Stomach (tissue), 9 donors: Measurements from ENCODE around the gene PCDH17. TPM values are rescaled to one million over a fixed set of nuclear protein-coding genes. Genes with fewer than 3 reads are reported as not detected.

ENCODE experiments used
- DNase-seq, 2 donors: peaks; one replicate each; pipeline versions ENCODE4 v3.0.0 to v3.0.0-alpha.2; 2013 to 2019
- H3K27ac ChIP-seq, 5 donors: fragments of 200-600 bp in 4 of 5; sonication (generic) in 4 of 5; one replicate each; pipeline ENCODE4 v1.5.1; 2013 to 2019; ENCODE audit warnings: mild to moderate bottlenecking in 1 of 5, moderate library complexity in 1 of 5
- H3K27me3 ChIP-seq, 3 donors: fragments of 200-600 bp; sonication (generic); one replicate each; pipeline ENCODE4 v1.5.1; 2017 to 2019; ENCODE audit warnings: mixed run types in 1 of 3
- H3K36me3 ChIP-seq, 4 donors: fragments of 200-600 bp; sonication (generic); 1 replicate in 3 of 4; 2 replicates in 1 of 4; pipeline ENCODE4 v1.5.1; 2016 to 2019
- H3K4me1 ChIP-seq, 4 donors: fragments of 200-600 bp; sonication (generic); one replicate each; pipeline ENCODE4 v1.5.1; 2016 to 2019
- H3K4me3 ChIP-seq, 4 donors: fragments of 200-600 bp; sonication (generic) in 3 of 4; one replicate each; pipeline ENCODE4 v1.5.1; 2016 to 2019; ENCODE audit warnings: mild to moderate bottlenecking in 1 of 4
- H3K9me3 ChIP-seq, 4 donors: fragments of 200-600 bp; sonication (generic); one replicate each; pipeline ENCODE4 v1.5.1; 2016 to 2019
- EP300 ChIP-seq: sonication (generic); formaldehyde crosslinking; IDR thresholded peaks from one replicate; pipeline ENCODE4 v1.6.1; 2017; ENCODE audit warnings: antibody characterized with exemption
- POLR2A ChIP-seq, 4 donors: fragments of 450-650 bp; IDR thresholded peaks; one replicate each; pipeline ENCODE4 v1.6.1; 2016; ENCODE audit warnings: antibody characterized with exemption in 4 of 4, control low read depth in 2 of 4, mild to moderate bottlenecking in 1 of 4, moderate library complexity in 1 of 4
- POLR2AphosphoS5 ChIP-seq, 3 donors: sonication (generic); formaldehyde crosslinking; IDR thresholded peaks; one replicate each; pipeline ENCODE4 v1.6.1; 2016; ENCODE audit warnings: antibody characterized with exemption in 3 of 3
- WGBS, 5 donors: extraction: QIAGEN DNeasy Blood & Tissue Kit in 3 of 5; methylation state at CpG; one replicate each; pipeline versions ENCODE4 v1.1.5 to v1.1.7; 2013 to 2018; 5-methylcytosine and 5-hydroxymethylcytosine counted together
- intact Hi-C: fragments of 100-400 bp; cut with DNase I; formaldehyde crosslinking; loops from one replicate; pipeline ENCODE4 v1.15.1; 2023; ENCODE audit warnings: low total_unique reads
- polyA plus RNA-seq, 3 donors: library from polyadenylated mRNA; stranded (reverse); fragments of 200-250 nt; gene quantifications; one replicate each; pipeline ENCODE4 v1.2.3, GENCODE V29; 2013
- total RNA-seq, 5 donors: library from RNA; depleted of rRNA; stranded (reverse); fragments of >200 nt; gene quantifications; one replicate each; pipeline versions ENCODE4 v1.1.0 to v1.2.3, GENCODE V29; 2014 to 2016
- TF ChIP-seq, protein P1 (sequence below), 7 experiments: fragments of 450-650 bp in 4 of 7; fragments of 200-600 bp in 3 of 7; sonication (generic) in 3 of 7; IDR thresholded peaks; one replicate each; pipeline ENCODE4 v1.5.1; 2016 to 2019; ENCODE audit warnings: antibody characterized with exemption in 7 of 7, control low read depth in 2 of 7, mild to moderate bottlenecking in 1 of 7
- donor health status: healthy with polysubstance abuse.
- donor health status: Bipolar disorder and iron deficiency.
- donor health status: healthy.

PCDH17 gene
- total and polyA plus RNA-seq, 8 donors: 0.35 to 14.0 (median 2.8) TPM

DNA sequence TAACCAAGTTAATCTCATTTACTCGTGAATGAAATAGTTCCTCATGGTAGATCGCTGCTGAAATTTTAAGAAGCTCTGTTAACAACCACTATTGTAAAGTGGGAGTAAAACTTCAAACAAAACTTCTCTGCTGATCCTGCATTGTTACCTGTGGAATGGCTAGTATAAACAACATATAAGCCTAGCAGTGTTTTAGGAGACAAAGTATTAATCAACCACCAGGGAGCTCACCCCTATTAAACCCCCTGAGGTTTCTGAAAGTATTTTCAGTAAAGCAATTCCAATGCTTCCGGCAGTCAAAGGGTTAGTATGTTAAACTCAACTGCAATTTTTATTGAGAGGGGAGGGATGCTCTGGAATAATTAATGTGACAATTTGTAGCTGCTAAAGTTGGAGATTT lies 30.0 kb upstream of the PCDH17 start:
- TF ChIP-seq EP300 (no peak), POLR2AphosphoS5 (IDR thresholded peaks at IDR 0.05) (no peak), POLR2A (IDR thresholded peaks at IDR 0.05) (no peak)
- TF ChIP-seq, protein P1, sequence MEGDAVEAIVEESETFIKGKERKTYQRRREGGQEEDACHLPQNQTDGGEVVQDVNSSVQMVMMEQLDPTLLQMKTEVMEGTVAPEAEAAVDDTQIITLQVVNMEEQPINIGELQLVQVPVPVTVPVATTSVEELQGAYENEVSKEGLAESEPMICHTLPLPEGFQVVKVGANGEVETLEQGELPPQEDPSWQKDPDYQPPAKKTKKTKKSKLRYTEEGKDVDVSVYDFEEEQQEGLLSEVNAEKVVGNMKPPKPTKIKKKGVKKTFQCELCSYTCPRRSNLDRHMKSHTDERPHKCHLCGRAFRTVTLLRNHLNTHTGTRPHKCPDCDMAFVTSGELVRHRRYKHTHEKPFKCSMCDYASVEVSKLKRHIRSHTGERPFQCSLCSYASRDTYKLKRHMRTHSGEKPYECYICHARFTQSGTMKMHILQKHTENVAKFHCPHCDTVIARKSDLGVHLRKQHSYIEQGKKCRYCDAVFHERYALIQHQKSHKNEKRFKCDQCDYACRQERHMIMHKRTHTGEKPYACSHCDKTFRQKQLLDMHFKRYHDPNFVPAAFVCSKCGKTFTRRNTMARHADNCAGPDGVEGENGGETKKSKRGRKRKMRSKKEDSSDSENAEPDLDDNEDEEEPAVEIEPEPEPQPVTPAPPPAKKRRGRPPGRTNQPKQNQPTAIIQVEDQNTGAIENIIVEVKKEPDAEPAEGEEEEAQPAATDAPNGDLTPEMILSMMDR (IDR thresholded peaks at IDR 0.05): no peak
- no peak overlapping the region for H3K27ac ChIP-seq
- WGBS, 5 donors: 29 to 43% (median 36%) methylated on average over 3 of the region's 3 CpGs

DNA sequence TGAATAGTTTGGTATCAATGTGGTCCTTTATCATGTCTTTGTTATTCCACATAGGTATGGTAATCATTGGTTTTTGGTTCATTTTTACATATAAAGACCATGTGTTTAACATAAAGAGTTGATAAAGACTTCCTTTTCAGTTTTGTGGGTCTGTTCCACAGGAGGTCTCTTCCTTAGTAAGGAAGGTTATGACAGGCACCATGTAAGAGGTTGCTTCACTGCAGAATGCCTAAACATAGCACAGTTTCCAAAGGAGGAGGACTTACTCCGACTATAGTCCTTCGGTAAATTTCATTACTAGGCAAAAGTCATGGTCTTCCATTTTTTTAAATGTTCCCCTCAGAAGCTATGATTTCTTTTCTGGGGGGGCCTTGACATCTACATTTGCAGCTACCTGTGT lies 27.1 kb upstream of the PCDH17 start:
- no peak overlapping the region for H3K27ac ChIP-seq
- WGBS, 5 donors: 77 to 88% (median 86%) methylated on average over 2 of the region's 2 CpGs
- H3K36me3 ChIP-seq: no peaks in the 10 kb centered on the region
- no peak overlapping the region for H3K4me3 ChIP-seq
- no peak for TF ChIP-seq POLR2A (IDR thresholded peaks at IDR 0.05)
- no peak for TF ChIP-seq POLR2AphosphoS5 (IDR thresholded peaks at IDR 0.05)
- TF ChIP-seq, protein P1 (IDR thresholded peaks at IDR 0.05): no peak
- no peak for TF ChIP-seq EP300
- no peak for DNase-seq
- no peaks in the 10 kb centered on the region for H3K27me3 ChIP-seq
- no peaks in the 10 kb centered on the region for H3K4me1 ChIP-seq
- H3K9me3 ChIP-seq: no peaks in the 10 kb centered on the region
- intact Hi-C loops: no loop called here

More for the DNA sequence above, 30.0 kb upstream of the PCDH17 start:
- H3K27me3 ChIP-seq: no peaks in the 10 kb centered on the region
- DNase-seq: no peak
- H3K36me3 ChIP-seq: no peaks in the 10 kb centered on the region
- no peak overlapping the region for H3K4me3 ChIP-seq
- intact Hi-C loops: no loop called here
- H3K9me3 ChIP-seq: no peaks in the 10 kb centered on the region
- H3K4me1 ChIP-seq: no peaks in the 10 kb centered on the region

DNA sequence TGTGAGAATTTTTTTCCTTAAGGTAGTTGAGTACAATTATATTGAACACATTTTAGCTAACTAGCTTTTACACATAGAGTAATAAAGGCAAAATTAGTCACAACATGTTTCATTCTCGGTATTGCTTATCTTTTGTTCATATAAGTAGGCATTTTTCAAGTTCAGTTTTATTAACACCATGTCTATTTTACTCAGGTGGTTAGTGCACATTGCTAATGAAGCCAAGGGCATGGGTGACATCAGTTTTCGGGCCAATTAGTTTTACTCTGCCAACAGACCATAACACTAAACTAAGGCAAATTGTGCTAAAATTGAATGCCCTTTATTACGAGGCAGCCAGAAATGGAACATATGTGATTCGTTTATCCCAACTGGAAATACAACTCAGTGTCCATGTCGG lies 19.6 kb upstream of the PCDH17 start:
- H3K36me3 ChIP-seq: no peaks in the 10 kb centered on the region
- no peaks in the 10 kb centered on the region for H3K27me3 ChIP-seq
- no peak for DNase-seq
- H3K4me3 ChIP-seq: no peak overlapping the region
- WGBS, 5 donors: 72 to 87% (median 78%) methylated on average over 5 of the region's 5 CpGs
- H3K27ac ChIP-seq: no peak overlapping the region
- TF ChIP-seq POLR2AphosphoS5 (IDR thresholded peaks at IDR 0.05) (no peak), POLR2A (IDR thresholded peaks at IDR 0.05) (no peak), EP300 (no peak)
- TF ChIP-seq, protein P1 (IDR thresholded peaks at IDR 0.05): no peak
- H3K4me1 ChIP-seq: no peaks in the 10 kb centered on the region
- H3K9me3 ChIP-seq: no peaks in the 10 kb centered on the region
- intact Hi-C loops: no loop called here

DNA sequence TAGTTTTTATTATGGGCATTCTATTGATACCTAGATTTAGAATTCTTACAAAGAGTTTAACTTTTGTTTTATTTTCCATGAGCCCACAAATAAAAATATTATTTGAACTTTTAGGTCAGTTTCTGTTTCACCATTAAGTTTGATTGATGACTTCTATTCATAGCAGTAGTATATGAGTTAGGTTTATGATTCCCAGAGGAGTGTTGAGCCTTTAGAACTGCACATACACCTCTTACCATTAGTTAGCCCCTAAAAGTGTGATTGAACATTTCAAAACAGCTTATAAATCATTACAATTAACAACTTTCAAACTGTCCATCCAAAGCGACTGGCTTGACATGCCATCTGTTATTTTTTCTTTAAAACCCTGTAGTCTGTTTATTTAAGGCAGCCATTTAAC lies 19.0 kb upstream of the PCDH17 start:
- Histone ChIP-seq H3K4me3 (no peak overlapping the region), H3K27ac (no peak overlapping the region), H3K9me3 (no peaks in the 10 kb centered on the region), H3K36me3 (no peaks in the 10 kb centered on the region), H3K4me1 (no peaks in the 10 kb centered on the region), H3K27me3 (no peaks in the 10 kb centered on the region)
- DNase-seq: no peak
- intact Hi-C loops: no loop called here
- TF ChIP-seq POLR2A (IDR thresholded peaks at IDR 0.05): no peak
- TF ChIP-seq EP300: no peak
- no peak for TF ChIP-seq POLR2AphosphoS5 (IDR thresholded peaks at IDR 0.05)
- TF ChIP-seq, protein P1 (IDR thresholded peaks at IDR 0.05): no peak
- 78 to 91% (median 88%) methylated on average over 1 of the region's 1 CpG for WGBS, 5 donors
